Myocyte (in vitro differentiated cells): ENCODE results near the gene SWAP70. TPM values are rescaled to one million over a fixed set of nuclear protein-coding genes. Genes with fewer than 3 reads are reported as not detected.
"Not testable (repeated sequence)": the region's sequence is repeated elsewhere in the genome, so short reads cannot be mapped to it uniquely, and the experiment has no call there.

ENCODE experiments used
- DNase-seq: peaks from one replicate; pipeline ENCODE4 v3.0.0-alpha.2; 2012; ENCODE audit warnings: low read depth
- total RNA-seq: library from RNA; depleted of rRNA; stranded (reverse); fragments of >200 nt; gene quantifications from 2 replicates; pipeline ENCODE4 v1.2.3, GENCODE V29; 2014

The SWAP70 gene
- total RNA-seq, 1 donor from 2014 or later = 23.5 TPM

DNA sequence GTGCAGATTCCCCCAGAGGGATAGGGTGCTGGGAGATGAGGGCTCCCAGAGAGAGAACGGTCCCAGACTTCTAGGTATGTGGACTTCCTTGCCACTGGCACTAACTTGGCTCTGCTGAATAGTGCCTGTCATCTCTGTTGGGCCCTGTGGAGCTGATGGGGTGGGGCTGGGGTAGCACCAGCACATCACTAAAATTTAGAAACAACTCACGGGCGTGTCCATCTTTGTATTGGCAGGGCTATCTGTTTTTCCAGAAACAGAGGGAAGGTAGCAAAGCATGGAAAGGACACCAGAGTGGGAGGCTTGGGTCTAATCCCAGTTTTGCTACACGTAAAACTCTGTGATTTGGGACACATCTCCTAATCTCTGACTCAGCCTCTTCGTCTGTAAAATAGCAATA, 25.8 kb downstream of the SWAP70 start:
- DNase-seq = peak; percentile 15

GRCh38 chr11:9691865-9692264, 28.0 kb downstream of the SWAP70 start:
- DNase-seq = no peak

- no peak for DNase-seq
Observed at GRCh38 chr11:9692691-9693090, 28.8 kb downstream of the SWAP70 start.

- DNase-seq = no peak
Observed at GRCh38 chr11:9693801-9694553, 30.1 kb downstream of the SWAP70 start.

DNA sequence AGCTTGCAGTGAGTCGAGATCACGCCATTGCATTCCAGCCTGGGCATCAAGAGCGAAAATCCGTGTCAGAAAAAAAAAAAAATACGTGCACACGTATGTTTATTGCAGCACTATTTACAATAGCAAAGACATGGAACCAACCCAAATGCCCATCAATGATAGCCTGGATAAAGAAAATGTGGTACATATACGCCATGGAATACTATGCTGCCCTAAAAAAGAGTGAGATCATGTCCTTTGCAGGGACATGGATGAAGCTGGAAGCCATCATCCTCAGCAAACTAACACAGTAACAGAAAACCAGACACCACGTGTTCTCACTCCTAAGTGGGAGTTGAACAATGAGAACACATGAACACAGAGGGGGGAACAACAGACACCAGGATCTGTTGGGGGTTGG, 31.4 kb downstream of the SWAP70 start:
- DNase-seq = not testable (repeated sequence)

- no peak for DNase-seq
Observed at GRCh38 chr11:9697766-9698165, 33.9 kb downstream of the SWAP70 start.

DNA sequence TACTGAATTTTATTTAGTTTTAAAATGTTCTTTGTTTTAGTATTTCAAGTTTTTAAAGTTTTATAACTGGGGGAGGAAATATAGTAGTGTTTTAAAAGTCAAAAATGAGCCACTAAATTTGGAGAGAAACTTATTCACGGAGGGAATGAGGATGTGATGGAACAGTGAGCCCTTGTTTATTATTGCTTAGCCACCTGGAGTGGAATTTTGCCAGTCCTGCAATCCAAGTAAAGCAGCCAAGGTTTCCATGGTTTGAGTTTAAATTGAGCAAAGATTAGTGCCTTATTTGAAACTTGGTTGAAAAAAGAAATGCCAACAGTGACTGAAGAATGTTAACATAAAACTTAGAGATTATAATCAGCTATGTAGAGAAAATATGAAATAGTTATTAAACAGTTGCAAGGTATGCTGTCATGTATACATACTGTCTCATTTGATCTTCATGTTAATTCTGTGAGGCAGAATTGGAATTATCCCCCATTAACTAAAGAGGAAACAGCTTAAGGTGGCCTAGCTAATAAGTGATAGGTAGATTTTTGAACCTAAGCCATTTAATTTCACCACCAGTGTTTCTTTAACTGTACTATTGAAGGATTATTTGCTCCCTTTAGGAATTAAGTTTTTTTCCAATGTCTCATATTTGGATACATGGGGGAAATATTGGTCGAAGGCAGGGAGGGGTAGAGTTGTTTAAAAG, 36.4 kb downstream of the SWAP70 start:
- no peak for DNase-seq

- no peak for DNase-seq
Observed at GRCh38 chr11:9701799-9702198, 37.9 kb downstream of the SWAP70 start.

GRCh38 chr11:9703280-9703679, 39.4 kb downstream of the SWAP70 start:
- no peak for DNase-seq

DNA sequence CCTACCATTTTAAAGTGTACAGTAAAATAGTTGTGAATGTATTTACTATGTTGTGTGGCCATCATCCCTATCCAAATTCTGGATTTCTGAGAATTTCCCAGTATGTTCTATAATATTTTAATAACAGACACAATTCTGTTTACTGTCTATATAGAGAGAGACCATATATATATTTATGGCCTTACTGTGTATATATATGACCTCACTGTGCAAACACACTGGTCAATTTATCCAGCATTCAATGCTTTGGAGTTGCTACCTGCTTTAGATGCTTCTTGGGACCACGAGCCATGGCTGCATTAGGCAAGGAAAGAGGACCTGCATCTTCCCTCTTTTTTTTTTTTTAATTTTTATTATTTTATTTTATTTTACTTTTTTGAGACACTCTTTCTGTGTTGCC, 40.2 kb downstream of the SWAP70 start:
- no peak for DNase-seq

- no peak for DNase-seq
Observed at GRCh38 chr11:9704620-9705019, 40.7 kb downstream of the SWAP70 start.

DNA sequence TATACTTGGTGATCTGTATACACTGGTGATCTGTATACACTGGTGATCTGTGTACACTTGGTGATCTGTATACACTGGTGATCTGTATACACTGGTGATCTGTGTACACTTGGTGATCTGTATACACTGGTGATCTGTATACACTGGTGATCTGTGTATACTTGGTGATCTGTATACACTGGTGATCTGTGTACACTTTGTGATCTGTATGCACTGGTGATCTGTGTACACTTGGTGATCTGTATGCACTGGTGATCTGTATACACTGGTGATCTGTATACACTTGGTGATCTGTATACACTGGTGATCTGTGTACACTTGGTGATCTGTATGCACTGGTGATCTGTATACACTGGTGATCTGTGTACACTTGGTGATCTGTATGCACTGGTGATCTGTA, 41.5 kb downstream of the SWAP70 start:
- not testable (repeated sequence) for DNase-seq

GRCh38 chr11:9708544-9708943, 44.7 kb downstream of the SWAP70 start:
- peak; percentile 77 for DNase-seq

GRCh38 chr11:9710223-9710622, 46.3 kb downstream of the SWAP70 start:
- no peak for DNase-seq

GRCh38 chr11:9710852-9711251, 47.0 kb downstream of the SWAP70 start:
- DNase-seq = no peak

- no peak for DNase-seq
Observed at GRCh38 chr11:9711454-9712307, 47.8 kb downstream of the SWAP70 start.

DNA sequence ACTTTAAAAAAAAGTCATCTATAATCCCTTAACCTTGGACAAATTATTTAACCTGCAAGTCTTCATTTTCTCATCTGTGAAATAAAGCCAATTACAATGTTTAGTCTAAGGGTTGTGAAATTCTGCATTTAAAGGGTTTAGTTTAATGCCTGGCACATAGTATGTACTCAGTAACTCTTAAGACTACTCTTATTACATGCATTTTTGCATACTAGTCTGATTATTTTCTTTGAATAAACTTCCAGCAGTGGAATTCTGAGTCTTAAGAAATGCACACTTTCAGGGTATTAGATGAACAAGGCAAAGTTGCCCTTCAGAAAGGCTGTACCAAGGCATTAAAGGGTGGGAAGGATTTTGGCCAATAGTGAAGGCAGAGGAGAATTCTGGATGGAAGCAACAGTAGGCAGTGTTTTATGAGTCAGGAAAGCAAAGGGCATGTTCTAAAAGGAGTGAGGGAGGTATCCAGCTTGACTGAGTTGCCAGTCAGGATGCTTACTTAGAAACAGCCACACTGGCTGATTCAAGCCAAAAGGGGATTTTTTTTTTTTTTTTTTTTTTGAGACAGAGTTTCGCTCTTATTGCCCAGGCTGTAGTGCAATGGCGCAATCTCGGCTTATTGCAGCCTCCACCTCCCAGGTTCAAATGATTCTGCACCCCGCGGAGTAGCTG, 50.5 kb downstream of the SWAP70 start:
- no peak for DNase-seq

DNA sequence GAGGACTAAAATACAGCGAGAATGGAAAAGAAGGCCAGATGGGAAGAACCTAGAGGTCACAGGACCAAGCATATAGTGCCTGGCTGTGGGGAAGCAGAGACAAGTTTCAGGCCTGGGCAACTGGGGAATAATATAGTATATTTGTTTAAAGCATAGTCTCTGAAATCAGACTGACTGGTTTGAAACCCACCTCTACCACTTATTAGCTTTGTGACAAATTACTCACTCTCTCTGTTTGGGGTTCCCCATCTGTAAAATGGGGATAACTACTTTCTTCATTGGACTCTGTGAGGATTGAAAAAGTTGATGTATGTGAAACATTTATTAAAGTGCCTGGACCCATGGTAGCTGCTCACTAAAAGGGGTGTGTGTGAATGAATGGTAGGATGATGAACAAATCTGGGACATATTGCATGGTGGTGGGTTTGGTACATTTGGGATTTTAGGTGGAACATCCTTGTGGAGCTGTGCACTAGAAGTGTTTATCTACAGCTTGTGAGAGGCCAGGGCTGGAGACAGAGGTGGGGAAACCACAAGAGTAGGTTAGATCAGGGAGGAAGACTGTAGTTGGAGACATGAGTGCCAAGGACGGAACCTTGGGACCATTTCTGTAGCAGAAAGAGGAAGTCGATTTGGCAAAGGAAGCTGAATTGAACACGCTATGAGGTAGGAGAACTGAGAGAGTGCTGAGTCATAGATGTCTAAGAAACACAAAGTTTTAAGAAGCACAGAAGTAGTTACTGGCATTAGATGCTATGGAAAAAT, 52.6 kb downstream of the SWAP70 start:
- DNase-seq = no peak

DNA sequence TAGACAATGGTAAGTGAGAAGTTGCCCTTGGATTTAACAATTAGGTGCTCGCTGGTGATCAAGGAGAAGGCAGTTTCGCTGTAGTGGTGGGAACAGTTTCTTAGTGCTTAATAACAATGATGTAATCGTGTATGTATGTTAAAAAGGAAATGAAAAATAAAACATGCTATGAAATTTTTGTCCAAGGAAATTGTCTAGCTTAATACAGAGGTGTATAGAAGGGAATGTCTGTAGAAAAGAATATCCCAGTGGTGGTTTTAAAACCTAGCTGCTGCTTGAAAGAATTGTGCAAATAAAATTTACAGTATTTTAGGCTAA, 53.1 kb downstream of the SWAP70 start:
- DNase-seq = no peak

DNA sequence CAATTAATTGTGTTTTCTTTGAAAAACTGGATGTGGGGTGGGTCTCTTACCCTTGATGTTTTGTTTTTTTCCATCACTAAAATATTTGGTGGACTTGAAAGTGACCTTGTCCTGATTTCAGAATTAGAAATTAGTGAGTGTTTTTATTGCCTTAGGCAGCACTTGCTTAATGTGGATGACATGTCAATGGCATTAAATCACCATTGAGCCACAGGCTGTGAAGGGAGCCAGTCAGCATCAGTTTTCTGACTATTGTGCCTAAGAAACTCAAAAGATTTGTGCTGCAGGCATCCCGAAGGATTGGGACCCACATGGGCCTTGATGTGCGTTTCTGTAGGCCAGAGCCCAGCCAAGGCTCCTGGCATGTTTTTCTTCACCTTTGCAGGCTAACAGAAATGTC, 53.8 kb downstream of the SWAP70 start:
- DNase-seq = no peak

DNA sequence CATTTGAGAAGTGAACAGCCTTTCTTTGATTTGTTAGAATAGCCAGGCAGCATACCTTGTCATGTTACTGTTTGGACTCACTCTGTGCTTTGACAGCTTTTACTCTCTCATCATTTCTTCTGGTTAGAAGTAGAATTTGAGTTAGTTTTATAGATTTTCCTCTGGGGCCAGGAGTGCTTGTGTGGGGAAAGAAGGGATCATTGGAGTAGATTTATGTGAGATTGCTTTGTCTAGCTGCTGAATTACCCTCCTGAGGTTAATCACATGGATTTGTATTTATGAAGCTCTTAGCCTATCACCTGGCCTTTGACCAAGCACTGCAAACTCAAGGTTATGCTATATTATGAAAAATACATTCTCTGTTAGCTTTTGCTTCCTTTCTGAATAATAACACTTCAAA, 54.3 kb downstream of the SWAP70 start:
- no peak for DNase-seq
